Bronchial epithelial cell (primary cell): ENCODE data around the gene THRB. TPM values are rescaled to one million over a fixed set of nuclear protein-coding genes. Genes with fewer than 3 reads are reported as not detected.

ENCODE experiments used
- DNase-seq: peaks from one replicate; pipeline ENCODE4 v3.0.0-alpha.2; 2010; ENCODE audit warnings: low read depth
- FAIRE-seq: peaks from 2 replicates; lab custom pipeline; 2011; peaks lifted over from hg19 to GRCh38; lab: Jason Lieb, UNC
- H3K27me3 ChIP-seq: 2 replicates; pipeline ENCODE4 v1.5.1; 2011; ENCODE audit warnings: low read length; ENCODE audit not compliant: control insufficient read depth, insufficient read depth
- H3K36me3 ChIP-seq: 2 replicates; pipeline ENCODE4 v1.5.1; 2011; ENCODE audit warnings: low read length; ENCODE audit not compliant: control insufficient read depth, insufficient read depth
- H3K4me3 ChIP-seq: 2 replicates; pipeline ENCODE4 v1.5.1; 2011; ENCODE audit warnings: mild to moderate bottlenecking, low read depth, low read length, control low read depth
- total RNA-seq: library from RNA; depleted of rRNA; stranded (reverse); fragments of >200 nt; gene quantifications from 2 replicates; pipeline ENCODE4 v1.2.1, GENCODE V29; 2014
- TF ChIP-seq, protein P1 (sequence below): IDR thresholded peaks from 2 replicates; pipeline ENCODE4 v1.5.1; 2011; ENCODE audit warnings: mild to moderate bottlenecking, moderate library complexity, low read length, control low read depth, inconsistent platforms; ENCODE audit not compliant: insufficient read depth, severe bottlenecking

THRB gene
- total RNA-seq, 1 donor from 2014 or later, result 7.6 TPM

- Histone ChIP-seq H3K36me3 (no peaks in the 10 kb centered on the region), H3K4me3 (no peak overlapping the region), H3K27me3 (no peaks in the 10 kb centered on the region)
- FAIRE-seq (no peak), DNase-seq (no peak)
- TF ChIP-seq, protein P1, sequence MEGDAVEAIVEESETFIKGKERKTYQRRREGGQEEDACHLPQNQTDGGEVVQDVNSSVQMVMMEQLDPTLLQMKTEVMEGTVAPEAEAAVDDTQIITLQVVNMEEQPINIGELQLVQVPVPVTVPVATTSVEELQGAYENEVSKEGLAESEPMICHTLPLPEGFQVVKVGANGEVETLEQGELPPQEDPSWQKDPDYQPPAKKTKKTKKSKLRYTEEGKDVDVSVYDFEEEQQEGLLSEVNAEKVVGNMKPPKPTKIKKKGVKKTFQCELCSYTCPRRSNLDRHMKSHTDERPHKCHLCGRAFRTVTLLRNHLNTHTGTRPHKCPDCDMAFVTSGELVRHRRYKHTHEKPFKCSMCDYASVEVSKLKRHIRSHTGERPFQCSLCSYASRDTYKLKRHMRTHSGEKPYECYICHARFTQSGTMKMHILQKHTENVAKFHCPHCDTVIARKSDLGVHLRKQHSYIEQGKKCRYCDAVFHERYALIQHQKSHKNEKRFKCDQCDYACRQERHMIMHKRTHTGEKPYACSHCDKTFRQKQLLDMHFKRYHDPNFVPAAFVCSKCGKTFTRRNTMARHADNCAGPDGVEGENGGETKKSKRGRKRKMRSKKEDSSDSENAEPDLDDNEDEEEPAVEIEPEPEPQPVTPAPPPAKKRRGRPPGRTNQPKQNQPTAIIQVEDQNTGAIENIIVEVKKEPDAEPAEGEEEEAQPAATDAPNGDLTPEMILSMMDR, result no peak
These were observed 5.3 kb upstream of the THRB start for GRCh38 chr3:24499991-24500390.

DNA sequence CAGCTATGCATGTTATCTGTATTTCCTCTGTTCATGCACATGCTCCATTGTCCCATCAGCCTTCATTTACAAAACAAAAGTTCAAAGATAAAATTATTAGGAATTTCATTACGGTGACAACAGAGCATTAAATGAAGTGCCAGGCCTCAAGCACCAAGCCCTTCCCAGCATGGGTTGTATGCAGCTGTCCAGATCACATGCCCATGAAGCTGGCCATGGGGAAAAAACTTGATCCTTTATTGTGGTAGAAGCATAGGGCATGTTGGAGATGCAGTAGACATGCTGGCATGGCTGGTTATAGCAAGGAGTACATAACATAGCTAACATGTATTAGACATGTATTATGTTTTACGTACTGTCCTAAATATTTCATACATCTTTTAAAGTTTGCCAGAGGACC, 4.1 kb upstream of the THRB start:
- FAIRE-seq, result no peak
- TF ChIP-seq, protein P1, result no peak

DNA sequence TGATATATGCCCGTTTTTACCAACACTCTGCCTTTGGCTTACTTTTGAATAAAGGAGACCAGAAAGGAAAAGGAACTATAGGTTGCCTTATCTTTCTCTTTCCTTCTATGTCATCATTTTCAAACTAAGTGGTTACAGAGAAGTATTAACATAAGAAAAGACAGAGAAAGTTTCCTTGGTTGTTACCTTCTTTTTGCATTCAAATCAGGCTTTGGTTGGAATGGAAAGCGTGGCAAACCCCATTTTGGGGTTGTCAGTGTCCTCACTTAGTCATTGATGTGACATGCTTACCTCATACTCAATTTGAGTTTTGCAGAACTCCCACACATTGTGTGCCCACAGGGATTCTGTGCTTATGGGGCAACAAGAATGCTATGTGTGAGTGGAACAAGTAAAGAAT, 3.7 kb upstream of the THRB start:
- no peak overlapping the region for H3K4me3 ChIP-seq
- TF ChIP-seq, protein P1, result no peak
- DNase-seq, result no peak
- H3K36me3 ChIP-seq, result no peaks in the 10 kb centered on the region
- no peaks in the 10 kb centered on the region for H3K27me3 ChIP-seq
- FAIRE-seq, result no peak

More for the DNA sequence above, 4.1 kb upstream of the THRB start:
- Histone ChIP-seq H3K27me3 (no peaks in the 10 kb centered on the region), H3K4me3 (no peak overlapping the region), H3K36me3 (no peaks in the 10 kb centered on the region)
- no peak for DNase-seq

DNA sequence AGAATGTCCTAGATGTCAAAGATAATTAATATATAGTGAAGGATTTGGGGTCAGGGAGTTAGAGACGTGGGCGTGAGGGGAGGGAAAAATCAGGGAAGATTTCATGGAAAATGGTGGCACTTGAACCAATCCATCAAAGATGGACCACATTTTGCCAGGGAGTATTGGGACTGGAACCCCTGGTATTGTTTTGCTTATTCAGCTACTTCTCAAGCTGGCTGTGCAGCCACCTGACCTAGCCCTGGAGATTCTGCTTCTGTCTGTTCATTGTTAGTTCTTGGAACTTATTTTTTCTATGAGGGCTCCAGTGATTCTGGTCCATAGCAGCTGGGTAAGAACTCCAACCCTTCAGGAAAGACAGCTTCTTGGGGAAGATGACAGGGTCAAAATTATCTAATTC, 3.3 kb upstream of the THRB start:
- Histone ChIP-seq H3K36me3 (no peaks in the 10 kb centered on the region), H3K4me3 (no peak overlapping the region), H3K27me3 (no peaks in the 10 kb centered on the region)
- DNase-seq (no peak), FAIRE-seq (no peak)
- TF ChIP-seq, protein P1, result no peak

- FAIRE-seq (no peak), DNase-seq (no peak)
- no peaks in the 10 kb centered on the region for H3K36me3 ChIP-seq
- TF ChIP-seq, protein P1, result peak; percentile 57
- H3K4me3 ChIP-seq, result no peak overlapping the region
- no peaks in the 10 kb centered on the region for H3K27me3 ChIP-seq
These were observed 2.2 kb upstream of the THRB start for GRCh38 chr3:24496529-24497482.
